ENCODE measurements around the gene NUP93. TPM values are rescaled to one million over a fixed set of nuclear protein-coding genes. Genes with fewer than 3 reads are reported as not detected.

NUP93 gene
- total RNA-seq, 2 experiments from 2014 or later = 45.6 to 47.2 TPM

- Histone ChIP-seq H3K27me3 (ENCODE audit: control insufficient read depth in 1 of 2, insufficient read depth in 2 of 2, low read length in 2 of 2) (no peaks in the 10 kb centered on the region), H3K9me3 (ENCODE audit: control insufficient read depth in 1 of 2, insufficient read depth in 1 of 2, low read length in 2 of 2) (no peaks in the 10 kb centered on the region), H3K4me1 (ENCODE audit: insufficient read depth, low read length) (peaks cover 24% of the 10 kb centered on the region), H3K36me3 (ENCODE audit: insufficient read depth, low read length) (no peaks in the 10 kb centered on the region), H3K27ac (ENCODE audit: low read depth in 1 of 2, low read length in 2 of 2) (no peak overlapping the region), H3K4me3 (ENCODE audit: low read length) (no peak overlapping the region)
- Mint-ChIP-seq H3K4me1 (ENCODE audit: low read depth) (peaks cover 33% of the 10 kb centered on the region), H3K36me3 (ENCODE audit: low read depth) (peaks cover 18% of the 10 kb centered on the region), H3K9me3 (no peaks in the 10 kb centered on the region), H3K4me3 (no peak overlapping the region), H3K27ac (no peak overlapping the region), H3K27me3 (no peaks in the 10 kb centered on the region)
- intact Hi-C loops (cut with DNase I, micrococcal nuclease) = loop anchor here (5.0 to 10.0 kb wide), 3 partner anchors 282 to 530 kb away; partner anchors contain the start of genes NUDT21 (in 1 of the 2), OGFOD1 (in 1 of the 2), PSME3IP1 (in 1 of the 2) and RSPRY1 (in 1 of the 2)
- ATAC-seq (ENCODE audit: poor library complexity) (no peak), DNase-seq (no peak)
- POLR2A ChIA-PET = no interaction called here
- CTCF ChIA-PET = no interaction called here
- TF ChIP-seq, protein P1, sequence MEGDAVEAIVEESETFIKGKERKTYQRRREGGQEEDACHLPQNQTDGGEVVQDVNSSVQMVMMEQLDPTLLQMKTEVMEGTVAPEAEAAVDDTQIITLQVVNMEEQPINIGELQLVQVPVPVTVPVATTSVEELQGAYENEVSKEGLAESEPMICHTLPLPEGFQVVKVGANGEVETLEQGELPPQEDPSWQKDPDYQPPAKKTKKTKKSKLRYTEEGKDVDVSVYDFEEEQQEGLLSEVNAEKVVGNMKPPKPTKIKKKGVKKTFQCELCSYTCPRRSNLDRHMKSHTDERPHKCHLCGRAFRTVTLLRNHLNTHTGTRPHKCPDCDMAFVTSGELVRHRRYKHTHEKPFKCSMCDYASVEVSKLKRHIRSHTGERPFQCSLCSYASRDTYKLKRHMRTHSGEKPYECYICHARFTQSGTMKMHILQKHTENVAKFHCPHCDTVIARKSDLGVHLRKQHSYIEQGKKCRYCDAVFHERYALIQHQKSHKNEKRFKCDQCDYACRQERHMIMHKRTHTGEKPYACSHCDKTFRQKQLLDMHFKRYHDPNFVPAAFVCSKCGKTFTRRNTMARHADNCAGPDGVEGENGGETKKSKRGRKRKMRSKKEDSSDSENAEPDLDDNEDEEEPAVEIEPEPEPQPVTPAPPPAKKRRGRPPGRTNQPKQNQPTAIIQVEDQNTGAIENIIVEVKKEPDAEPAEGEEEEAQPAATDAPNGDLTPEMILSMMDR (IDR thresholded peaks at IDR 0.05) = no peak
Observed at GRCh38 chr16:56734429-56734828, 4.5 kb downstream of the NUP93 start.

- H3K4me1 ChIP-seq (ENCODE audit: insufficient read depth, low read length) = peaks cover 12% of the 10 kb centered on the region
- Mint-ChIP-seq H3K27ac (no peak overlapping the region), H3K36me3 (ENCODE audit: low read depth) (peaks cover 7% of the 10 kb centered on the region), H3K4me1 (ENCODE audit: low read depth) (peaks cover 15% of the 10 kb centered on the region), H3K4me3 (no peak overlapping the region), H3K9me3 (no peaks in the 10 kb centered on the region), H3K27me3 (no peaks in the 10 kb centered on the region)
- intact Hi-C loops (cut with DNase I, micrococcal nuclease) = loop anchor here in 1 of 2 experiments (10.0 kb wide), 1 partner anchor 528 kb away; no protein-coding TSS in a partner anchor
- H3K9me3 ChIP-seq (ENCODE audit: control insufficient read depth in 1 of 2, insufficient read depth in 1 of 2, low read length in 2 of 2) = no peaks in the 10 kb centered on the region
- ChIA-PET POLR2A (no interaction called here), CTCF (no interaction called here)
- DNase-seq = no peak
- H3K27me3 ChIP-seq (ENCODE audit: control insufficient read depth in 1 of 2, insufficient read depth in 2 of 2, low read length in 2 of 2) = no peaks in the 10 kb centered on the region
- no peaks in the 10 kb centered on the region for H3K36me3 ChIP-seq (ENCODE audit: insufficient read depth, low read length)
- no peak overlapping the region for H3K27ac ChIP-seq (ENCODE audit: low read depth in 1 of 2, low read length in 2 of 2)
- H3K4me3 ChIP-seq (ENCODE audit: low read length) = no peak overlapping the region
- ATAC-seq (ENCODE audit: poor library complexity) = no peak
- TF ChIP-seq, protein P1 (IDR thresholded peaks at IDR 0.05) = no peak
Observed at GRCh38 chr16:56736476-56736875, 6.5 kb downstream of the NUP93 start.

DNA sequence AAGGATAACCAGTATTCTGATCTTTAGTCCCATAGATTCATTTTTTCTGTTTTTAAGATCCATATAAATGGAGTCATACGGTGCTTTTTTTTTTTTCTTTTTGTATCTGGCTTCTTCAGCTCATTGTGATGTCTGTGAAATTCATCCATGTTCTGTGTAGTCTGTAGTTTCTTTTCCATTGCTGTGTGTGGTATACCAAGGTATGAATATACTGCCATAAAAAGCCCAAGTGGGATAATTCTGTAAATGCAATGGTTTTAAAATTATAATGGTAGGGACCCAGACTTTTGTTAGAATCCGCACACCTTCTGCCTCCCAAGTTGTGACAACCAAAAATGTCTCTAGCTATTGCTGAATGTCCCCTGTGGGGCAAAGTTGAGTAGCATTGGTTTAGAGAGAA lies 7.6 kb downstream of the NUP93 start:
- ChIA-PET CTCF (no interaction called here), POLR2A (no interaction called here)
- DNase-seq (no peak), ATAC-seq (ENCODE audit: poor library complexity) (no peak)
- H3K27ac Mint-ChIP-seq = no peak overlapping the region
- H3K4me1 Mint-ChIP-seq (ENCODE audit: low read depth) = peaks cover 18% of the 10 kb centered on the region
- peaks cover 7% of the 10 kb centered on the region for H3K36me3 Mint-ChIP-seq (ENCODE audit: low read depth)
- no peaks in the 10 kb centered on the region for H3K27me3 Mint-ChIP-seq
- Histone ChIP-seq H3K36me3 (ENCODE audit: insufficient read depth, low read length) (no peaks in the 10 kb centered on the region), H3K27me3 (ENCODE audit: control insufficient read depth in 1 of 2, insufficient read depth in 2 of 2, low read length in 2 of 2) (no peaks in the 10 kb centered on the region), H3K27ac (ENCODE audit: low read depth in 1 of 2, low read length in 2 of 2) (no peak overlapping the region), H3K4me3 (ENCODE audit: low read length) (no peak overlapping the region), H3K9me3 (ENCODE audit: control insufficient read depth in 1 of 2, insufficient read depth in 1 of 2, low read length in 2 of 2) (no peaks in the 10 kb centered on the region), H3K4me1 (ENCODE audit: insufficient read depth, low read length) (peaks cover 5% of the 10 kb centered on the region)
- no peak overlapping the region for H3K4me3 Mint-ChIP-seq
- TF ChIP-seq, protein P1 (IDR thresholded peaks at IDR 0.05) = no peak
- no peaks in the 10 kb centered on the region for H3K9me3 Mint-ChIP-seq
- intact Hi-C loops (cut with DNase I, micrococcal nuclease) = loop anchor here in 1 of 2 experiments (10.0 kb wide), 1 partner anchor 527 kb away; no protein-coding TSS in a partner anchor

Measured in CD4-positive, alpha-beta T cell (primary cell).